ENCODE results near the gene ZFP1. TPM values are rescaled to one million over a fixed set of nuclear protein-coding genes. Genes with fewer than 3 reads are reported as not detected.

Gene ZFP1
- total RNA-seq, 2 experiments from 2014 or later, result 23.9 to 25.0 TPM

GRCh38 chr16:75172578-75172977 lies 24.3 kb downstream of the ZFP1 start:
- POLR2A ChIA-PET, result no interaction called here
- intact Hi-C loops (cut with micrococcal nuclease; ENCODE audit: unreplicated experiment), result no loop called here

DNA sequence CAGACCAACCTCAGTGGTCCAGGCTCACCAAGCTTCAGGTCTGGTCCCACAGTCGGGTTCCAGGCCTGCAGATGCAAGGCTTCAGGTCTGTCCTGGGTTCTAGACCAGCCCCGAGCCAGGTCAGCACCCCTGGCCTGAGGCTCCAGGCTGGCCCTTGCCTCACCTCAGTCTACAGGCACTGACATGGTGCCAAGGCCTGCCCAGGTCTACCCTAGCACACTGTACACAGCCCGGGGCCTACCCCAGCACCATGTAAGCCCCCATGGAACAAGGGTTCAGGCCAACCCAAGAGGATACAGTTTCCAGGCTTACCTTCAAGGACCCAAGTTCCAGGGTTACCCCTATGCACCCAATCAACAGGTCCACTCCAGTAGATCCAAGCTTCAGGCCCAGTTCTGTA lies 26.8 kb downstream of the ZFP1 start:
- Histone ChIP-seq H2AFZ (ENCODE audit: low read length) (no peak overlapping the region), H3K9me3 (ENCODE audit: low read length) (peaks cover 22% of the 10 kb centered on the region), H3K4me1 (ENCODE audit: insufficient read depth, low read length, poor library complexity, severe bottlenecking) (no peaks in the 10 kb centered on the region), H3K27ac (ENCODE audit: low read depth, low read length, poor library complexity, severe bottlenecking) (no peak overlapping the region), H4K20me1 (ENCODE audit: insufficient read depth, low read length) (no peaks in the 10 kb centered on the region), H3K36me3 (ENCODE audit: insufficient read depth, low read length) (peaks cover 26% of the 10 kb centered on the region), H3K9me2 (ENCODE audit: insufficient read depth, low read length) (no peaks in the 10 kb centered on the region), H3K4me2 (ENCODE audit: low read length) (no peak overlapping the region), H3K79me2 (ENCODE audit: insufficient read depth, low read depth, low read length) (no peaks in the 10 kb centered on the region), H3K4me3 (ENCODE audit: low read depth, low read length, poor library complexity, severe bottlenecking) (no peak overlapping the region)
- POLR2A ChIA-PET, result no interaction called here
- no peak for DNase-seq (ENCODE audit: low spot score)
- BruUV-seq (replicated peaks), result no TSS peak
- TF ChIP-seq, protein P1, sequence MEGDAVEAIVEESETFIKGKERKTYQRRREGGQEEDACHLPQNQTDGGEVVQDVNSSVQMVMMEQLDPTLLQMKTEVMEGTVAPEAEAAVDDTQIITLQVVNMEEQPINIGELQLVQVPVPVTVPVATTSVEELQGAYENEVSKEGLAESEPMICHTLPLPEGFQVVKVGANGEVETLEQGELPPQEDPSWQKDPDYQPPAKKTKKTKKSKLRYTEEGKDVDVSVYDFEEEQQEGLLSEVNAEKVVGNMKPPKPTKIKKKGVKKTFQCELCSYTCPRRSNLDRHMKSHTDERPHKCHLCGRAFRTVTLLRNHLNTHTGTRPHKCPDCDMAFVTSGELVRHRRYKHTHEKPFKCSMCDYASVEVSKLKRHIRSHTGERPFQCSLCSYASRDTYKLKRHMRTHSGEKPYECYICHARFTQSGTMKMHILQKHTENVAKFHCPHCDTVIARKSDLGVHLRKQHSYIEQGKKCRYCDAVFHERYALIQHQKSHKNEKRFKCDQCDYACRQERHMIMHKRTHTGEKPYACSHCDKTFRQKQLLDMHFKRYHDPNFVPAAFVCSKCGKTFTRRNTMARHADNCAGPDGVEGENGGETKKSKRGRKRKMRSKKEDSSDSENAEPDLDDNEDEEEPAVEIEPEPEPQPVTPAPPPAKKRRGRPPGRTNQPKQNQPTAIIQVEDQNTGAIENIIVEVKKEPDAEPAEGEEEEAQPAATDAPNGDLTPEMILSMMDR (conservative IDR thresholded peaks at IDR 0.05; ENCODE audit: low read length), result no peak
- no peak for TF ChIP-seq EZH2phosphoT487 (IDR thresholded peaks at IDR 0.05; ENCODE audit: borderline replicate concordance, low read depth, low read length)
- intact Hi-C loops (cut with micrococcal nuclease; ENCODE audit: unreplicated experiment), result no loop called here
- CTCF ChIA-PET (ENCODE audit: unreplicated experiment), result no interaction called here

More at GRCh38 chr16:75172578-75172977, 24.3 kb downstream of the ZFP1 start:
- H3K9me2 ChIP-seq (ENCODE audit: insufficient read depth, low read length), result no peaks in the 10 kb centered on the region
- H3K27ac ChIP-seq (ENCODE audit: low read depth, low read length, poor library complexity, severe bottlenecking), result no peak overlapping the region
- H3K36me3 ChIP-seq (ENCODE audit: insufficient read depth, low read length), result peaks cover 51% of the 10 kb centered on the region
- no peaks in the 10 kb centered on the region for H3K79me2 ChIP-seq (ENCODE audit: insufficient read depth, low read depth, low read length)
- CTCF ChIA-PET (ENCODE audit: unreplicated experiment), result no interaction called here
- no peaks in the 10 kb centered on the region for H4K20me1 ChIP-seq (ENCODE audit: insufficient read depth, low read length)
- no peak overlapping the region for H3K4me2 ChIP-seq (ENCODE audit: low read length)
- no peak overlapping the region for H3K4me3 ChIP-seq (ENCODE audit: low read depth, low read length, poor library complexity, severe bottlenecking)
- H3K4me1 ChIP-seq (ENCODE audit: insufficient read depth, low read length, poor library complexity, severe bottlenecking), result no peaks in the 10 kb centered on the region
- H2AFZ ChIP-seq (ENCODE audit: low read length), result no peak overlapping the region
- no TSS peak for BruUV-seq (replicated peaks)
- TF ChIP-seq EZH2phosphoT487 (IDR thresholded peaks at IDR 0.05; ENCODE audit: borderline replicate concordance, low read depth, low read length), result no peak
- TF ChIP-seq, protein P1 (conservative IDR thresholded peaks at IDR 0.05; ENCODE audit: low read length), result no peak
- H3K9me3 ChIP-seq (ENCODE audit: low read length), result peaks cover 44% of the 10 kb centered on the region
- no peak for DNase-seq (ENCODE audit: low spot score)

GRCh38 chr16:75176926-75177325 lies 28.6 kb downstream of the ZFP1 start:
- Histone ChIP-seq H3K36me3 (ENCODE audit: insufficient read depth, low read length) (peaks cover 8% of the 10 kb centered on the region; the same call in 1 of the 2 replicates), H3K4me1 (ENCODE audit: insufficient read depth, low read length, poor library complexity, severe bottlenecking) (no peaks in the 10 kb centered on the region), H3K4me2 (ENCODE audit: low read length) (no peak overlapping the region), H4K20me1 (ENCODE audit: insufficient read depth, low read length) (no peaks in the 10 kb centered on the region), H2AFZ (ENCODE audit: low read length) (no peak overlapping the region), H3K9me3 (ENCODE audit: low read length) (peaks cover 3% of the 10 kb centered on the region), H3K4me3 (ENCODE audit: low read depth, low read length, poor library complexity, severe bottlenecking) (no peak overlapping the region), H3K9me2 (ENCODE audit: insufficient read depth, low read length) (no peaks in the 10 kb centered on the region), H3K79me2 (ENCODE audit: insufficient read depth, low read depth, low read length) (no peaks in the 10 kb centered on the region), H3K27ac (ENCODE audit: low read depth, low read length, poor library complexity, severe bottlenecking) (no peak overlapping the region)
- ChIA-PET POLR2A (interaction anchor here (0.6 to 1.3 kb wide), 2 partner anchors 170 to 222 kb away, joined by 3 to 4 read pairs; no protein-coding TSS in a partner anchor), CTCF (ENCODE audit: unreplicated experiment) (no interaction called here)
- BruUV-seq (replicated peaks), result no TSS peak
- TF ChIP-seq, protein P1 (conservative IDR thresholded peaks at IDR 0.05; ENCODE audit: low read length), result no peak
- no peak for TF ChIP-seq EZH2phosphoT487 (IDR thresholded peaks at IDR 0.05; ENCODE audit: borderline replicate concordance, low read depth, low read length)
- intact Hi-C loops (cut with micrococcal nuclease; ENCODE audit: unreplicated experiment), result no loop called here
- DNase-seq (ENCODE audit: low spot score), result no peak
